GM12878 (cell line): ENCODE measurements around the gene ACTN2. TPM values are rescaled to one million over a fixed set of nuclear protein-coding genes. Genes with fewer than 3 reads are reported as not detected.

Experiments used
- ATAC-seq: fragments of 200-7000 bp; cut with Tn5 transposase; 3 replicates; pipeline ENCODE4 v1.9.1; 2020; ENCODE audit warnings: mild to moderate bottlenecking, moderate library complexity
- BruUV-seq: library from RNA; stranded (reverse); fragments of 400-500 nt; replicated peaks from 2 replicates; lab custom pipeline; 2021; lab: Mats Ljungman, UMichigan
- CTCF ChIA-PET: fragments of 300-600 bp; sonication (Branson Sonifier 250); formaldehyde crosslinking; extraction: SDS; loops from one replicate; lab custom pipeline; 2021; ENCODE audit warnings: inconsistent platforms; lab: Yijun Ruan, JAX
- POLR2A ChIA-PET: fragments of 350-600 bp; formaldehyde crosslinking; extraction: SDS; loops from one replicate; lab custom pipeline; 2021; ENCODE audit warnings: inconsistent platforms; lab: Charles Lee
- RAD21 ChIA-PET: fragments of 300-600 bp; sonication (Branson Sonifier 250); formaldehyde crosslinking; loops from one replicate; lab custom pipeline; 2023; ENCODE audit warnings: antibody characterized with exemption; ENCODE audit not compliant: unreplicated experiment; lab: Charles Lee
- SMC1A ChIA-PET: fragments of 300-600 bp; sonication (Branson Sonifier 250); formaldehyde crosslinking; loops from one replicate; lab custom pipeline; 2023; ENCODE audit not compliant: unreplicated experiment, uncharacterized antibody; lab: Charles Lee
- DNase-seq: peaks from one replicate; pipeline ENCODE4 v3.0.0-alpha.2; 2011; ENCODE audit warnings: low read depth, low spot score
- FAIRE-seq: peaks from 3 replicates; lab custom pipeline; 2011; peaks lifted over from hg19 to GRCh38; lab: Jason Lieb, UNC
- H2AFZ ChIP-seq: 2 replicates; pipeline ENCODE4 v1.6.0; 2011; ENCODE audit warnings: low read depth, low read length, control low read depth; ENCODE audit not compliant: control insufficient read depth
- H3K27ac ChIP-seq: 2 replicates; pipeline ENCODE4 v1.5.1; 2011; ENCODE audit warnings: control low read depth; ENCODE audit not compliant: control insufficient read depth, insufficient read depth
- H3K27me3 ChIP-seq, 2 experiments: replicated peaks in 1 of 2; 2 replicates each; pipeline versions ENCODE4 v1.6.0 to v1.6.1; 2011; ENCODE audit warnings: low read length in 1 of 2; ENCODE audit not compliant: control insufficient read depth in 2 of 2, insufficient read depth in 2 of 2
- H3K36me3 ChIP-seq, 2 experiments: 2 replicates each; pipeline ENCODE4 v1.5.1; 2011; ENCODE audit warnings: low read length in 1 of 2; ENCODE audit not compliant: control insufficient read depth in 2 of 2, insufficient read depth in 2 of 2
- H3K4me1 ChIP-seq: 2 replicates; pipeline ENCODE4 v1.6.1; 2011; ENCODE audit warnings: mild to moderate bottlenecking, low read length, moderate library complexity, mixed read lengths; ENCODE audit not compliant: control insufficient read depth, insufficient read depth
- H3K4me2 ChIP-seq: 2 replicates; pipeline ENCODE4 v1.6.0; 2011; ENCODE audit warnings: control low read depth; ENCODE audit not compliant: control insufficient read depth, insufficient read depth
- H3K4me3 ChIP-seq: fragments of 200-600 bp; sonication (generic); 2 replicates; pipeline ENCODE4 v1.5.1; 2016
- H3K79me2 ChIP-seq: 2 replicates; pipeline ENCODE4 v1.6.0; 2011; ENCODE audit warnings: low read length; ENCODE audit not compliant: control insufficient read depth, insufficient read depth
- H3K9ac ChIP-seq: 2 replicates; pipeline ENCODE4 v1.8.0; 2011; ENCODE audit warnings: low read length, control low read depth, mixed read lengths; ENCODE audit not compliant: control insufficient read depth, insufficient read depth
- H3K9me3 ChIP-seq: replicated peaks from 3 replicates; pipeline ENCODE4 v1.5.1; 2011; ENCODE audit warnings: mild to moderate bottlenecking, low read length; ENCODE audit not compliant: control insufficient read depth, insufficient read depth
- H4K20me1 ChIP-seq: 2 replicates; pipeline ENCODE4 v1.6.0; 2011; ENCODE audit not compliant: control insufficient read depth, insufficient read depth
- CEBPB ChIP-seq, 2 experiments: fragments of 150-350 bp in 1 of 2; IDR thresholded peaks; 2 replicates each; pipeline ENCODE4 v1.6.1; 2012 to 2014; ENCODE audit warnings: low read depth in 2 of 2, low read length in 2 of 2, borderline replicate concordance in 1 of 2, inconsistent platforms in 1 of 2
- FOS ChIP-seq: IDR thresholded peaks from 3 replicates; pipeline ENCODE4 v1.6.1; 2011; ENCODE audit warnings: borderline replicate concordance; ENCODE audit not compliant: insufficient read length; ENCODE audit errors: extremely low read depth
- PAX5 ChIP-seq: IDR thresholded peaks from 2 replicates; pipeline ENCODE4 v1.6.1; 2011; ENCODE audit warnings: low read depth, low read length, borderline replicate concordance
- SIN3A ChIP-seq: IDR thresholded peaks from 2 replicates; pipeline ENCODE4 v1.6.1; 2012; ENCODE audit warnings: low read depth, low read length, improper control_type of control experiment
- SRF ChIP-seq, 2 experiments: IDR thresholded peaks; 2 replicates each; pipeline ENCODE4 v1.6.1; 2011; ENCODE audit warnings: low read depth in 2 of 2, low read length in 2 of 2, mild to moderate bottlenecking in 1 of 2, moderate library complexity in 1 of 2
- WGBS: methylation state at CpG from one replicate; pipeline ENCODE4 v1.1.6; 2016; ENCODE audit warnings: low lambda C conversion rate; ENCODE audit not compliant: insufficient replicate concordance, insufficient coverage; ENCODE audit errors: missing lambda C conversion rate; 5-methylcytosine and 5-hydroxymethylcytosine counted together
- in situ Hi-C: fragments of 300-500 bp; cut with MboI; formaldehyde crosslinking; loops from 9 replicates; pipeline ENCODE4 v1.14.3; 2018; ENCODE audit warnings: mixed read lengths
- intact Hi-C: fragments of 100-400 bp; cut with micrococcal nuclease; formaldehyde crosslinking; loops from one replicate; pipeline ENCODE4 v1.14.2; 2022; ENCODE audit not compliant: unreplicated experiment
- polyA plus RNA-seq, 11 experiments: library from polyadenylated mRNA; depleted of rRNA in 4 of 11; unstranded in 6 of 11; stranded (reverse) in 5 of 11; fragments of >200 nt; fragmentation: Nextera tagmentation in 4 of 11; fragmentation: Illumina TruSeq in 1 of 11; extraction: Ambion mirVana in 4 of 11; extraction: Trizol in 1 of 11; gene quantifications; 1 replicate in 1 of 11; 2 replicates in 10 of 11; pipeline versions ENCODE4 v1.2.1 to v1.2.3, GENCODE V29; 2011 to 2016; ENCODE audit warnings: inconsistent platforms in 2 of 11, missing spikeins in 2 of 11, low read depth in 1 of 11
- total RNA-seq, 4 experiments: library from RNA; depleted of rRNA in 3 of 4; stranded (reverse); fragments of >200 nt in 3 of 4; fragmentation: Illumina TruSeq in 1 of 4; extraction: Trizol in 1 of 4; gene quantifications; 2 replicates each; pipeline versions ENCODE4 v1.2.1 to v1.2.3, GENCODE V29; 2013 to 2021
- TF ChIP-seq, protein P1 (sequence below): fragments of 450-650 bp; IDR thresholded peaks from 2 replicates; pipeline ENCODE4 v1.6.1; 2018; ENCODE audit warnings: borderline replicate concordance, mild to moderate bottlenecking; ENCODE audit not compliant: partially characterized antibody
- TF ChIP-seq, protein P2 (sequence below): fragments of 150-350 bp; IDR thresholded peaks from 2 replicates; pipeline ENCODE4 v1.6.1; 2016; ENCODE audit warnings: low read depth, low read length

ACTN2 gene
- total and polyA plus RNA-seq, 10 of the 15 experiments (the other 5 are each of a cell fraction or from before 2014, with no cell fraction given), result 0.10 TPM; not detected in 9

DNA sequence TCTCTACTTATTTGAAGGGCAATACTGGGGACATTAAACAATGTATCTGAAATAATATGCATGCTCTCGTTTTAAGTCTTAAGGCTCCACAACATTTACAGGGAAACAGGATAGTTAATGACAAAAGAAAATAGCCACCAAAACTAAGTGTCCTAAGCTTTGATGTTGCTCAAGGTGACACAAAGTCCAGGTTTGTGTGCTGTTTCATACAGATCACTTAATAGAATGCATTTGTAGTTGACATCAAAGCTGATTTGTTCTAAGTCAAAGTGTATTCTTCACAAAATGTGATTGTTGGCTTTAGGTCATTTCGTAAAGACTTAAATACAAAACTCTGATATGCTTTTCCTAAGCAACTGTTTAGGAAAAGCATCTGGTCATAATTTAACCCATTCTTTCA lies 71.3 kb downstream of the ACTN2 start:
- TF ChIP-seq, protein P1, sequence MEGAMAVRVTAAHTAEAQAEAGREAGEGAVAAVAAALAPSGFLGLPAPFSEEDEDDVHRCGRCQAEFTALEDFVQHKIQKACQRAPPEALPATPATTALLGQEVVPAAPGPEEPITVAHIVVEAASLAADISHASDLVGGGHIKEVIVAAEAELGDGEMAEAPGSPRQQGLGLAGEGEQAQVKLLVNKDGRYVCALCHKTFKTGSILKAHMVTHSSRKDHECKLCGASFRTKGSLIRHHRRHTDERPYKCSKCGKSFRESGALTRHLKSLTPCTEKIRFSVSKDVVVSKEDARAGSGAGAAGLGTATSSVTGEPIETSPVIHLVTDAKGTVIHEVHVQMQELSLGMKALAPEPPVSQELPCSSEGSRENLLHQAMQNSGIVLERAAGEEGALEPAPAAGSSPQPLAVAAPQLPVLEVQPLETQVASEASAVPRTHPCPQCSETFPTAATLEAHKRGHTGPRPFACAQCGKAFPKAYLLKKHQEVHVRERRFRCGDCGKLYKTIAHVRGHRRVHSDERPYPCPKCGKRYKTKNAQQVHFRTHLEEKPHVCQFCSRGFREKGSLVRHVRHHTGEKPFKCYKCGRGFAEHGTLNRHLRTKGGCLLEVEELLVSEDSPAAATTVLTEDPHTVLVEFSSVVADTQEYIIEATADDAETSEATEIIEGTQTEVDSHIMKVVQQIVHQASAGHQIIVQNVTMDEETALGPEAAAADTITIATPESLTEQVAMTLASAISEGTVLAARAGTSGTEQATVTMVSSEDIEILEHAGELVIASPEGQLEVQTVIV, result no peak
- TF ChIP-seq SIN3A (no peak), PAX5 (no peak), FOS (no peak), SRF (IDR thresholded peaks at IDR 0.05; ENCODE audit: low read depth in 2 of 2, low read length in 2 of 2) (no peak), CEBPB (IDR thresholded peaks at IDR 0.05; ENCODE audit: borderline replicate concordance in 1 of 2, low read depth in 2 of 2, low read length in 2 of 2) (no peak)
- TF ChIP-seq, protein P2, sequence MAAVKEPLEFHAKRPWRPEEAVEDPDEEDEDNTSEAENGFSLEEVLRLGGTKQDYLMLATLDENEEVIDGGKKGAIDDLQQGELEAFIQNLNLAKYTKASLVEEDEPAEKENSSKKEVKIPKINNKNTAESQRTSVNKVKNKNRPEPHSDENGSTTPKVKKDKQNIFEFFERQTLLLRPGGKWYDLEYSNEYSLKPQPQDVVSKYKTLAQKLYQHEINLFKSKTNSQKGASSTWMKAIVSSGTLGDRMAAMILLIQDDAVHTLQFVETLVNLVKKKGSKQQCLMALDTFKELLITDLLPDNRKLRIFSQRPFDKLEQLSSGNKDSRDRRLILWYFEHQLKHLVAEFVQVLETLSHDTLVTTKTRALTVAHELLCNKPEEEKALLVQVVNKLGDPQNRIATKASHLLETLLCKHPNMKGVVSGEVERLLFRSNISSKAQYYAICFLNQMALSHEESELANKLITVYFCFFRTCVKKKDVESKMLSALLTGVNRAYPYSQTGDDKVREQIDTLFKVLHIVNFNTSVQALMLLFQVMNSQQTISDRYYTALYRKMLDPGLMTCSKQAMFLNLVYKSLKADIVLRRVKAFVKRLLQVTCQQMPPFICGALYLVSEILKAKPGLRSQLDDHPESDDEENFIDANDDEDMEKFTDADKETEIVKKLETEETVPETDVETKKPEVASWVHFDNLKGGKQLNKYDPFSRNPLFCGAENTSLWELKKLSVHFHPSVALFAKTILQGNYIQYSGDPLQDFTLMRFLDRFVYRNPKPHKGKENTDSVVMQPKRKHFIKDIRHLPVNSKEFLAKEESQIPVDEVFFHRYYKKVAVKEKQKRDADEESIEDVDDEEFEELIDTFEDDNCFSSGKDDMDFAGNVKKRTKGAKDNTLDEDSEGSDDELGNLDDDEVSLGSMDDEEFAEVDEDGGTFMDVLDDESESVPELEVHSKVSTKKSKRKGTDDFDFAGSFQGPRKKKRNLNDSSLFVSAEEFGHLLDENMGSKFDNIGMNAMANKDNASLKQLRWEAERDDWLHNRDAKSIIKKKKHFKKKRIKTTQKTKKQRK, result no peak
- TF ChIP-seq, all 136 proteins: peak for 0
- Histone ChIP-seq H3K27me3 (no peaks in the 10 kb centered on the region; a peak in 1 of 4 replicates), H3K9me3 (no peaks in the 10 kb centered on the region), H3K27ac (no peak overlapping the region), H3K36me3 (no peaks in the 10 kb centered on the region), H3K4me1 (no peaks in the 10 kb centered on the region), H3K9ac (no peak overlapping the region), H3K79me2 (no peaks in the 10 kb centered on the region), H2AFZ (no peak overlapping the region), H4K20me1 (no peaks in the 10 kb centered on the region), H3K4me3 (no peak overlapping the region), H3K4me2 (no peak overlapping the region)
- WGBS, result 12% methylated on average over 2 of the region's 2 CpGs
- ChIA-PET POLR2A (no interaction called here), SMC1A (no interaction called here), RAD21 (no interaction called here), CTCF (interaction anchor here (3.7 kb wide), 2 partner anchors 12 to 630 kb away, joined by 37 to 45 read pairs; no protein-coding TSS in a partner anchor)
- in situ Hi-C loops (loop anchor here (5.0 to 10.0 kb wide), 3 partner anchors 110 to 807 kb away; no protein-coding TSS in a partner anchor), intact Hi-C loops (loop anchor here (2.0 to 10.0 kb wide), 3 partner anchors 111 to 807 kb away; no protein-coding TSS in a partner anchor)
- no TSS peak for BruUV-seq
- DNase-seq (no peak), ATAC-seq (no peak), FAIRE-seq (no peak)
